MCF 10A (cell line): ENCODE data around the gene CLPTM1L. TPM values are rescaled to one million over a fixed set of nuclear protein-coding genes. Genes with fewer than 3 reads are reported as not detected.
A peak's percentile ranks its signal among the peaks of the same experiment; 100 is the strongest.

Experiments used
- Bru-seq: library from RNA; stranded (reverse); fragments of 400-500 nt; gene quantifications from one replicate; lab custom pipeline; 2021; lab: Mats Ljungman, UMichigan
- BruChase-seq, 2 experiments: library from RNA; stranded (reverse); fragments of 400-500 nt; gene quantifications; one replicate each; lab custom pipeline; 2021; lab: Mats Ljungman, UMichigan
- BruUV-seq: library from RNA; stranded (reverse); fragments of 400-500 nt; replicated peaks from 2 replicates; lab custom pipeline; 2021; lab: Mats Ljungman, UMichigan
- CTCF ChIA-PET: fragments of 300-600 bp; sonication (Branson Sonifier 250); formaldehyde crosslinking; extraction: SDS; loops from one replicate; lab custom pipeline; 2021; ENCODE audit warnings: antibody characterized with exemption, inconsistent platforms; lab: Yijun Ruan, JAX
- POLR2A ChIA-PET: fragments of 300-600, 350-650 bp; sonication (Branson Sonifier 250); formaldehyde crosslinking; extraction: SDS; loops from one replicate; lab custom pipeline; 2020; ENCODE audit warnings: antibody characterized with exemption, inconsistent platforms; lab: Yijun Ruan, JAX
- DNase-seq: peaks from one replicate; pipeline ENCODE4 v3.0.0-alpha.2; 2018; ENCODE audit not compliant: unreplicated experiment
- H3K27ac Mint-ChIP-seq: one replicate; pipeline ENCODE4 v1.8.0; 2022; ENCODE audit warnings: mild to moderate bottlenecking, low read depth, mixed read lengths; ENCODE audit not compliant: unreplicated experiment
- H3K27me3 Mint-ChIP-seq: one replicate; pipeline ENCODE4 v1.8.0; 2022; ENCODE audit warnings: mixed read lengths; ENCODE audit not compliant: insufficient read depth, unreplicated experiment
- H3K36me3 Mint-ChIP-seq: one replicate; pipeline ENCODE4 v1.8.0; 2022; ENCODE audit warnings: mild to moderate bottlenecking, moderate library complexity, mixed read lengths; ENCODE audit not compliant: insufficient read depth, unreplicated experiment
- H3K4me1 Mint-ChIP-seq: one replicate; pipeline ENCODE4 v1.8.0; 2022; ENCODE audit warnings: mixed read lengths; ENCODE audit not compliant: insufficient read depth, unreplicated experiment
- H3K4me3 Mint-ChIP-seq: one replicate; pipeline ENCODE4 v1.8.0; 2022; ENCODE audit warnings: mild to moderate bottlenecking, moderate library complexity, mixed read lengths; ENCODE audit not compliant: unreplicated experiment
- H3K9me3 Mint-ChIP-seq: one replicate; pipeline ENCODE4 v1.8.0; 2022; ENCODE audit warnings: mixed read lengths; ENCODE audit not compliant: unreplicated experiment
- CTCF ChIP-seq: fragments of 200-600 bp; IDR thresholded peaks from one replicate; pipeline ENCODE4 v1.8.0; 2022; ENCODE audit warnings: antibody characterized with exemption, mild to moderate bottlenecking; ENCODE audit not compliant: unreplicated experiment
- intact Hi-C: fragments of 100-400 bp; cut with micrococcal nuclease; formaldehyde crosslinking; loops from 2 replicates; pipeline ENCODE4 v1.14.1; 2022
- long read RNA-seq: library from polyadenylated mRNA; stranded (forward); transcript quantifications from one replicate; pipeline ENCODE4 v2.0.0, GENCODE V29; 2022
- total RNA-seq: library from RNA; stranded (reverse); gene quantifications from 2 replicates; pipeline ENCODE4 v1.2.3, GENCODE V29; 2022

Gene CLPTM1L
- total RNA-seq (116 and 128 TPM in 2 replicates), Bru-seq, nascent RNA (percentile 67 among the genes with signal in this experiment), BruChase-seq, experiment 1, labeled RNA remaining after a 6-hour chase (percentile 80 among the genes with signal in this experiment), BruChase-seq, experiment 2, labeled RNA remaining after a 2-hour chase (percentile 75 among the genes with signal in this experiment)
- long read RNA-seq, transcript CLPTM1L-201 (17 exons, 2,500 nt): major isoform, 441 of 558 reads
- long read RNA-seq, partial matches to known transcripts: 17 of 558 reads
- long read RNA-seq, other reads (novel, unspliced or antisense): 99 of 558 reads

GRCh38 chr5:1344975-1345838, at the start of gene CLPTM1L:
CLPTM1L (minus strand) TSS chr5:1345099; CDS start chr5:1344841, 258 bp downstream.
- no peaks in the 10 kb centered on the region for H3K9me3 Mint-ChIP-seq
- H3K36me3 Mint-ChIP-seq: peaks cover 24% of the 10 kb centered on the region
- no peaks in the 10 kb centered on the region for H3K27me3 Mint-ChIP-seq
- H3K27ac Mint-ChIP-seq: peak within 1 kb of the TSS; percentile 80
- TSS peak; percentile 60 for BruUV-seq
- no peak for TF ChIP-seq CTCF
- H3K4me3 Mint-ChIP-seq: peak within 1 kb of the TSS; percentile 83
- ChIA-PET CTCF (interaction anchor here (0.8 kb wide), 1 partner anchor 182 kb away, joined by 4 read pairs; no protein-coding TSS in a partner anchor), POLR2A (interaction anchor here (0.7 to 1.2 kb wide), 7 partner anchors 10 to 91 kb away, joined by 3 to 4 read pairs (median 3); no protein-coding TSS in a partner anchor)
- intact Hi-C loops: loop anchor here (2.0 to 10.0 kb wide), 3 partner anchors 14 to 180 kb away; partner anchors contain the start of gene SLC6A19
- peaks cover 16% of the 10 kb centered on the region for H3K4me1 Mint-ChIP-seq
- peak; percentile 81 for DNase-seq

GRCh38 chr5:1393571-1394501, 48.9 kb upstream of the CLPTM1L start:
- BruUV-seq: no TSS peak
- no peaks in the 10 kb centered on the region for H3K36me3 Mint-ChIP-seq
- H3K4me3 Mint-ChIP-seq: no peak overlapping the region
- H3K27ac Mint-ChIP-seq: no peak overlapping the region
- no peaks in the 10 kb centered on the region for H3K4me1 Mint-ChIP-seq
- TF ChIP-seq CTCF: no peak
- DNase-seq: no peak
- intact Hi-C loops: no loop called here
- POLR2A ChIA-PET: no interaction called here
- CTCF ChIA-PET: no interaction called here
- H3K27me3 Mint-ChIP-seq: peaks cover 79% of the 10 kb centered on the region
- H3K9me3 Mint-ChIP-seq: peaks cover under 1% of the 10 kb centered on the region

- no TSS peak for BruUV-seq
- POLR2A ChIA-PET: no interaction called here
- no peak for TF ChIP-seq CTCF
- CTCF ChIA-PET: no interaction called here
- peaks cover 79% of the 10 kb centered on the region for H3K27me3 Mint-ChIP-seq
- no peak overlapping the region for H3K4me3 Mint-ChIP-seq
- DNase-seq: no peak
- H3K27ac Mint-ChIP-seq: no peak overlapping the region
- intact Hi-C loops: no loop called here
- H3K36me3 Mint-ChIP-seq: no peaks in the 10 kb centered on the region
- H3K4me1 Mint-ChIP-seq: no peaks in the 10 kb centered on the region
- no peaks in the 10 kb centered on the region for H3K9me3 Mint-ChIP-seq
These were observed 48.1 kb upstream of the CLPTM1L start for GRCh38 chr5:1392801-1393565.
